A673 (cell line): ENCODE measurements around the gene NTRK1. TPM values are rescaled to one million over a fixed set of nuclear protein-coding genes. Genes with fewer than 3 reads are reported as not detected.

Experiments used
- BruUV-seq: library from RNA; stranded (reverse); fragments of 400-500 nt; replicated peaks from 2 replicates; lab custom pipeline; 2021; lab: Mats Ljungman, UMichigan
- CTCF ChIA-PET: fragments of 300-600 bp; sonication (Branson Sonifier 250); formaldehyde crosslinking; loops from one replicate; lab custom pipeline; 2022; ENCODE audit warnings: antibody characterized with exemption; lab: Charles Lee
- POLR2A ChIA-PET: fragments of 300-600 bp; sonication (Branson Sonifier 250); formaldehyde crosslinking; loops from one replicate; lab custom pipeline; 2022; ENCODE audit warnings: antibody characterized with exemption; ENCODE audit not compliant: low non-redundant PET; lab: Charles Lee
- DNase-seq: peaks from one replicate; pipeline ENCODE4 v3.0.0-alpha.2; 2015; ENCODE audit warnings: low spot score
- H3K27ac ChIP-seq: fragments of 200-600 bp; sonication (generic); 2 replicates; pipeline ENCODE4 v1.5.1; 2016; ENCODE audit warnings: mixed run types, low read depth, mild to moderate bottlenecking, mixed read lengths, antibody characterized with exemption, low read length; ENCODE audit not compliant: poor library complexity, severe bottlenecking
- H3K27me3 ChIP-seq: fragments of 200-600 bp; sonication (generic); replicated peaks from 2 replicates; pipeline ENCODE4 v1.6.1; 2017; ENCODE audit warnings: mixed run types, low read depth, mild to moderate bottlenecking, mixed read lengths, antibody characterized with exemption, low read length; ENCODE audit not compliant: insufficient read depth, poor library complexity
- H3K36me3 ChIP-seq: fragments of 200-600 bp; sonication (generic); 2 replicates; pipeline ENCODE4 v1.6.1; 2016; ENCODE audit warnings: mixed run types, mild to moderate bottlenecking, mixed read lengths, antibody characterized with exemption, low read length; ENCODE audit not compliant: insufficient read depth, poor library complexity, severe bottlenecking
- H3K4me1 ChIP-seq: fragments of 200-600 bp; sonication (generic); 2 replicates; pipeline ENCODE4 v1.6.1; 2017; ENCODE audit warnings: mixed run types, mild to moderate bottlenecking, mixed read lengths, antibody characterized with exemption, low read length; ENCODE audit not compliant: insufficient read depth, poor library complexity, severe bottlenecking
- H3K4me3 ChIP-seq: fragments of 200-600 bp; sonication (generic); 2 replicates; pipeline ENCODE4 v1.5.1; 2016; ENCODE audit warnings: low read depth, mixed run types, mild to moderate bottlenecking, mixed read lengths, low read length; ENCODE audit not compliant: poor library complexity, severe bottlenecking
- H3K9me3 ChIP-seq: fragments of 200-600 bp; sonication (generic); 2 replicates; pipeline ENCODE4 v1.6.1; 2016; ENCODE audit warnings: mixed run types, low read depth, mild to moderate bottlenecking, mixed read lengths, antibody characterized with exemption, low read length; ENCODE audit not compliant: poor library complexity, severe bottlenecking
- CTCF ChIP-seq: fragments of 300-800, 200-600 bp; sonication (generic); conservative IDR thresholded peaks from 2 replicates; pipeline ENCODE4 v1.5.1; 2017; ENCODE audit warnings: low read depth, mild to moderate bottlenecking, antibody characterized with exemption, low read length, moderate library complexity, mixed read lengths
- EZH2 ChIP-seq: fragments of 200-600 bp; sonication (generic); IDR thresholded peaks from 2 replicates; pipeline ENCODE4 v1.6.1; 2017; ENCODE audit warnings: borderline replicate concordance, low read depth, mild to moderate bottlenecking, mixed read lengths, antibody characterized with exemption, low read length; ENCODE audit not compliant: poor library complexity, severe bottlenecking
- intact Hi-C: fragments of 100-400 bp; cut with micrococcal nuclease; formaldehyde crosslinking; loops from one replicate; pipeline ENCODE4 v1.10.0; 2022; ENCODE audit not compliant: unreplicated experiment
- total RNA-seq: library from RNA; stranded (reverse); gene quantifications from 2 replicates; pipeline ENCODE4 v1.2.3, GENCODE V29; 2021

NTRK1 gene
- total RNA-seq, 1 experiment from 2014 or later = 5.1 TPM

GRCh38 chr1:156912861-156913808 lies 52.5 kb downstream of the NTRK1 start:
- Histone ChIP-seq H3K36me3 (no peaks in the 10 kb centered on the region), H3K27me3 (no peaks in the 10 kb centered on the region), H3K27ac (no peak overlapping the region), H3K4me3 (no peak overlapping the region), H3K4me1 (no peaks in the 10 kb centered on the region), H3K9me3 (no peaks in the 10 kb centered on the region)
- BruUV-seq = no TSS peak
- ChIA-PET CTCF (no interaction called here), POLR2A (no interaction called here)
- TF ChIP-seq CTCF = no peak
- TF ChIP-seq EZH2 = no peak
- intact Hi-C loops = loop anchor here (5.0 kb wide), 1 partner anchor 159 kb away; no protein-coding TSS in a partner anchor
- no peak for DNase-seq

GRCh38 chr1:156913809-156914387 lies 53.2 kb downstream of the NTRK1 start:
- no TSS peak for BruUV-seq
- no peak for DNase-seq
- ChIA-PET CTCF (no interaction called here), POLR2A (no interaction called here)
- Histone ChIP-seq H3K27me3 (no peaks in the 10 kb centered on the region), H3K9me3 (no peaks in the 10 kb centered on the region), H3K4me3 (no peak overlapping the region), H3K36me3 (no peaks in the 10 kb centered on the region), H3K4me1 (no peaks in the 10 kb centered on the region), H3K27ac (no peak overlapping the region)
- intact Hi-C loops = loop anchor here (5.0 kb wide), 1 partner anchor 158 kb away; no protein-coding TSS in a partner anchor
- TF ChIP-seq CTCF (no peak), EZH2 (no peak)

- DNase-seq = no peak
These were observed 53.8 kb downstream of the NTRK1 start for GRCh38 chr1:156914440-156914856.

More at GRCh38 chr1:156914440-156914856, 53.8 kb downstream of the NTRK1 start:
- no peaks in the 10 kb centered on the region for H3K27me3 ChIP-seq
- no peak overlapping the region for H3K27ac ChIP-seq
- no peaks in the 10 kb centered on the region for H3K36me3 ChIP-seq
- no peak overlapping the region for H3K4me3 ChIP-seq
- ChIA-PET POLR2A (no interaction called here), CTCF (no interaction called here)
- H3K9me3 ChIP-seq = no peaks in the 10 kb centered on the region
- no TSS peak for BruUV-seq
- intact Hi-C loops = loop anchor here (5.0 kb wide), 1 partner anchor 158 kb away; no protein-coding TSS in a partner anchor
- TF ChIP-seq CTCF = no peak
- no peak for TF ChIP-seq EZH2
- H3K4me1 ChIP-seq = no peaks in the 10 kb centered on the region
